GM23338 (cell line): ENCODE measurements around the gene G6PD.

Experiments
- CREB1 ChIP-seq: fragments of 250-450 bp; sonication (Bioruptor Pico); IDR thresholded peaks from 2 replicates; pipeline ENCODE4 v1.5.0; 2020; ENCODE audit warnings: low read depth, mild to moderate bottlenecking, moderate library complexity
- EZH2 ChIP-seq: fragments of 200-600 bp; sonication (generic); IDR thresholded peaks from one replicate; pipeline ENCODE4 v1.8.0; 2017; ENCODE audit warnings: antibody characterized with exemption, mild to moderate bottlenecking, low read depth; ENCODE audit not compliant: unreplicated experiment
- EZH2phosphoT487 ChIP-seq: fragments of 200-600 bp; sonication (generic); IDR thresholded peaks from one replicate; pipeline ENCODE4 v1.8.1; 2018; ENCODE audit warnings: antibody characterized with exemption; ENCODE audit not compliant: unreplicated experiment
- JUNB ChIP-seq: IDR thresholded peaks from one replicate; pipeline ENCODE4 v1.6.1; 2016; ENCODE audit warnings: antibody characterized with exemption; ENCODE audit not compliant: unreplicated experiment
- NANOG ChIP-seq: IDR thresholded peaks from 2 replicates; pipeline ENCODE4 v1.6.1; 2016; ENCODE audit warnings: antibody characterized with exemption, borderline replicate concordance
- POLR2AphosphoS5 ChIP-seq: IDR thresholded peaks from 2 replicates; pipeline ENCODE4 v1.6.1; 2016; ENCODE audit warnings: antibody characterized with exemption, low read depth
- ZNF331 ChIP-seq: fragments of 250-450 bp; sonication (Bioruptor Pico); IDR thresholded peaks from 2 replicates; pipeline ENCODE4 v1.5.0; 2020; ENCODE audit warnings: low read depth, mild to moderate bottlenecking, moderate library complexity
- TF ChIP-seq, protein P1 (sequence below), 2 experiments: fragments of 200-600 bp in 1 of 2; sonication (generic) in 1 of 2; conservative IDR thresholded peaks; 2 replicates each; pipeline versions ENCODE4 v1.5.1 to v1.6.1; 2016 to 2017; ENCODE audit warnings: antibody characterized with exemption in 2 of 2, low read depth in 2 of 2, mild to moderate bottlenecking in 2 of 2, moderate library complexity in 1 of 2
- TF ChIP-seq, protein P2 (sequence below): IDR thresholded peaks from one replicate; pipeline ENCODE4 v1.6.1; 2018; ENCODE audit warnings: antibody characterized with exemption; ENCODE audit not compliant: unreplicated experiment
- TF ChIP-seq, protein P3 (sequence below): IDR thresholded peaks from 2 replicates; pipeline ENCODE4 v1.6.1; 2016; ENCODE audit warnings: antibody characterized with exemption

DNA sequence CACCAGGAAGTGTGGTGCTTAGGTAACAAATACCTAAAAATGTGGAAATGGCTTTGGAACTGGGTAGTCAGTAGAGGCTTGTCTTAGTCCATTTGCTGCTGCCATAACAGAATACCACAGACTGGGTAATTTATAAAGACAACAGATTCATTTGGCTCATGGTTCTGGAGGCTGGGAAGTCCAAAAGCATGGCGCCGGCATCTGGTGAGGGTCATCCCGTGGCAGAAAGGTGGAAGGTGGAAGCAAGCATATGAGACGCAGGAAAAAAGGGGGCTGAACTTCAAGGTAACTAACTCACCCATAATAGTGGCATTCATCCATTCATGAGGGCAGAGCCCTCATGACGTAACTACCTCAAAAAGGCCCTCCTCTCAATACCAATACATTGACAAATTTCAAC lies 37.2 kb downstream of the G6PD start:
- TF ChIP-seq, protein P1, sequence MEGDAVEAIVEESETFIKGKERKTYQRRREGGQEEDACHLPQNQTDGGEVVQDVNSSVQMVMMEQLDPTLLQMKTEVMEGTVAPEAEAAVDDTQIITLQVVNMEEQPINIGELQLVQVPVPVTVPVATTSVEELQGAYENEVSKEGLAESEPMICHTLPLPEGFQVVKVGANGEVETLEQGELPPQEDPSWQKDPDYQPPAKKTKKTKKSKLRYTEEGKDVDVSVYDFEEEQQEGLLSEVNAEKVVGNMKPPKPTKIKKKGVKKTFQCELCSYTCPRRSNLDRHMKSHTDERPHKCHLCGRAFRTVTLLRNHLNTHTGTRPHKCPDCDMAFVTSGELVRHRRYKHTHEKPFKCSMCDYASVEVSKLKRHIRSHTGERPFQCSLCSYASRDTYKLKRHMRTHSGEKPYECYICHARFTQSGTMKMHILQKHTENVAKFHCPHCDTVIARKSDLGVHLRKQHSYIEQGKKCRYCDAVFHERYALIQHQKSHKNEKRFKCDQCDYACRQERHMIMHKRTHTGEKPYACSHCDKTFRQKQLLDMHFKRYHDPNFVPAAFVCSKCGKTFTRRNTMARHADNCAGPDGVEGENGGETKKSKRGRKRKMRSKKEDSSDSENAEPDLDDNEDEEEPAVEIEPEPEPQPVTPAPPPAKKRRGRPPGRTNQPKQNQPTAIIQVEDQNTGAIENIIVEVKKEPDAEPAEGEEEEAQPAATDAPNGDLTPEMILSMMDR (conservative IDR thresholded peaks at IDR 0.05; ENCODE audit: low read depth in 2 of 2) = no peak
- no peak for TF ChIP-seq EZH2
- TF ChIP-seq, protein P2, sequence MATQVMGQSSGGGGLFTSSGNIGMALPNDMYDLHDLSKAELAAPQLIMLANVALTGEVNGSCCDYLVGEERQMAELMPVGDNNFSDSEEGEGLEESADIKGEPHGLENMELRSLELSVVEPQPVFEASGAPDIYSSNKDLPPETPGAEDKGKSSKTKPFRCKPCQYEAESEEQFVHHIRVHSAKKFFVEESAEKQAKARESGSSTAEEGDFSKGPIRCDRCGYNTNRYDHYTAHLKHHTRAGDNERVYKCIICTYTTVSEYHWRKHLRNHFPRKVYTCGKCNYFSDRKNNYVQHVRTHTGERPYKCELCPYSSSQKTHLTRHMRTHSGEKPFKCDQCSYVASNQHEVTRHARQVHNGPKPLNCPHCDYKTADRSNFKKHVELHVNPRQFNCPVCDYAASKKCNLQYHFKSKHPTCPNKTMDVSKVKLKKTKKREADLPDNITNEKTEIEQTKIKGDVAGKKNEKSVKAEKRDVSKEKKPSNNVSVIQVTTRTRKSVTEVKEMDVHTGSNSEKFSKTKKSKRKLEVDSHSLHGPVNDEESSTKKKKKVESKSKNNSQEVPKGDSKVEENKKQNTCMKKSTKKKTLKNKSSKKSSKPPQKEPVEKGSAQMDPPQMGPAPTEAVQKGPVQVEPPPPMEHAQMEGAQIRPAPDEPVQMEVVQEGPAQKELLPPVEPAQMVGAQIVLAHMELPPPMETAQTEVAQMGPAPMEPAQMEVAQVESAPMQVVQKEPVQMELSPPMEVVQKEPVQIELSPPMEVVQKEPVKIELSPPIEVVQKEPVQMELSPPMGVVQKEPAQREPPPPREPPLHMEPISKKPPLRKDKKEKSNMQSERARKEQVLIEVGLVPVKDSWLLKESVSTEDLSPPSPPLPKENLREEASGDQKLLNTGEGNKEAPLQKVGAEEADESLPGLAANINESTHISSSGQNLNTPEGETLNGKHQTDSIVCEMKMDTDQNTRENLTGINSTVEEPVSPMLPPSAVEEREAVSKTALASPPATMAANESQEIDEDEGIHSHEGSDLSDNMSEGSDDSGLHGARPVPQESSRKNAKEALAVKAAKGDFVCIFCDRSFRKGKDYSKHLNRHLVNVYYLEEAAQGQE = no peak
- no peak for TF ChIP-seq EZH2phosphoT487
- TF ChIP-seq POLR2AphosphoS5 = no peak
- TF ChIP-seq JUNB = no peak
- TF ChIP-seq CREB1 (CRISPR knock-in tag) = no peak
- TF ChIP-seq, protein P3, sequence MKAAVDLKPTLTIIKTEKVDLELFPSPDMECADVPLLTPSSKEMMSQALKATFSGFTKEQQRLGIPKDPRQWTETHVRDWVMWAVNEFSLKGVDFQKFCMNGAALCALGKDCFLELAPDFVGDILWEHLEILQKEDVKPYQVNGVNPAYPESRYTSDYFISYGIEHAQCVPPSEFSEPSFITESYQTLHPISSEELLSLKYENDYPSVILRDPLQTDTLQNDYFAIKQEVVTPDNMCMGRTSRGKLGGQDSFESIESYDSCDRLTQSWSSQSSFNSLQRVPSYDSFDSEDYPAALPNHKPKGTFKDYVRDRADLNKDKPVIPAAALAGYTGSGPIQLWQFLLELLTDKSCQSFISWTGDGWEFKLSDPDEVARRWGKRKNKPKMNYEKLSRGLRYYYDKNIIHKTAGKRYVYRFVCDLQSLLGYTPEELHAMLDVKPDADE = no peak
- no peak for TF ChIP-seq NANOG
- no peak for TF ChIP-seq ZNF331
